HG03196 (cell line): ENCODE measurements around the gene B4GALT5.
A peak's percentile ranks its signal among the peaks of the same experiment; 100 is the strongest.

Experiments
- ATAC-seq: cut with Tn5 transposase; IDR thresholded peaks from one replicate; pipeline ENCODE4 v1.9.1; 2021; ENCODE audit not compliant: unreplicated experiment

B4GALT5 gene

GRCh38 chr20:49610691-49611538 lies 102.8 kb downstream of the B4GALT5 start:
- ATAC-seq = peak; percentile 59

GRCh38 chr20:49608752-49609670 lies 104.7 kb downstream of the B4GALT5 start:
- ATAC-seq = no peak

DNA sequence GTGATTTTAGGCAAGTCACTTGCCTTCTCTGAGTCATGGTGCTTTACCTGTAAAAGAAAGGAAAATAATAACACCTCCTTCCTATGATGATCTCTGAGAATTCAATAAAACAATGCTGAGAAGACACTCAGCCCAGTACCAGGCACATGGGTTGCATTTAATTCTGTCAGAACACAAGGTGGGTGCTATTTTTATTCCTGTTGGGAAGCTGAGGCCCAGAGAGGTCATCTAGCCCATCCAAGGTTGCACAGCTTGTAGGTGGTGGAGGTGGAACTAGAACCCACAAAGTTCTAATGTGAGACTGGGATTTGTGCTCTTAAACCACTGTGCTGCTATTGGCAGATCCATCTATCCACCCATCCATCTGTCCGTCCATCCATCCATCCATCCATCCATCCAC lies 106.1 kb downstream of the B4GALT5 start:
- ATAC-seq = no peak

DNA sequence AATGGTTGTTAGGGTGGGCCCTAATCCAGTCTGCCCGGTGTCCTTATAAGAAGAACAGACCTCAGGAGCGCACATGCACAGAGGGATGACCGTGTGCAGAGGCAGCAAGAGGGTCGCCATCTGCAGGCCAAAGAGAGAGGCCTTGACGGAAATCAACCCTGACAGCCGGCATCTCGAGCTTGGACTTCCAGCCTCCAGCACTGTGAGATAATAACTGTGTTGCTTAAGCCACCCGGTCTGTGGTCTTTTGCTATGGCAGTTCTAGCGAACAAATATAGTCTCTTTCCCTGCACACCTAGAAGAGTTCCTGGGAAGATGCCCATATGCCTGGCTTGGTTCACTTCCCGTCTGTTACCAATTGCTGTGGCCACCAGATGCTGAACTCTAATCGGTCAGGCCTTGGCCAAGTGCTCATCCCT lies 110.5 kb downstream of the B4GALT5 start:
- ATAC-seq = no peak

- ATAC-seq = no peak
These were observed 111.1 kb downstream of the B4GALT5 start for GRCh38 chr20:49602345-49603208.

GRCh38 chr20:49601153-49601924 lies 112.3 kb downstream of the B4GALT5 start:
- ATAC-seq = no peak

- ATAC-seq = no peak
These were observed 113.9 kb downstream of the B4GALT5 start for GRCh38 chr20:49599746-49600113.

DNA sequence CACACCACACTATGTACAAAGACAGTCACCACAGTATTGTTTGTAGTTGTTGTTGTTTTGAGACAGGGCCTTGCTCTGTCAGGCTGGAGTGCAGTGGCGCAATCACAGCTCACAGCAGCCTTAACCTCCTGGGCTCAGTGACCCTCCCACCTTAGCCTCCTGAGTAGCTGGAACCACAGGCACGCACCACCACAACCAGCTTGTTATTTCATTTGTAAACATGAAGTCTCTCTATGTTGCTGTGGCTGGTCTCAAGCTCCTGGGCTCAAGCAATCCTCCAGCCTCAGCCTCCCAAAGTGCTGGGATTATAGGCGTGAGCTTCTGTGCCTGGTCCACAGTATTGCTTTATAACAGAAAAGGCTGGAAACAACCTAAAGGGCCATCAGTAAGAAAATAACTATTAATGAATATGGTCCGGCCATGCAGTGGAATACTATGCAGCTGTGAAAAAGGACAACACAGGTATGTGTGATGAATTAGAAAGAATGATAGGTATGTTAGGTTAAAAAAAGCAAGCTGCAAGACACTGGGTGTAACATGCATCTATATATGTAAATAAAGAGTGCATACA lies 115.8 kb downstream of the B4GALT5 start:
- no peak for ATAC-seq

DNA sequence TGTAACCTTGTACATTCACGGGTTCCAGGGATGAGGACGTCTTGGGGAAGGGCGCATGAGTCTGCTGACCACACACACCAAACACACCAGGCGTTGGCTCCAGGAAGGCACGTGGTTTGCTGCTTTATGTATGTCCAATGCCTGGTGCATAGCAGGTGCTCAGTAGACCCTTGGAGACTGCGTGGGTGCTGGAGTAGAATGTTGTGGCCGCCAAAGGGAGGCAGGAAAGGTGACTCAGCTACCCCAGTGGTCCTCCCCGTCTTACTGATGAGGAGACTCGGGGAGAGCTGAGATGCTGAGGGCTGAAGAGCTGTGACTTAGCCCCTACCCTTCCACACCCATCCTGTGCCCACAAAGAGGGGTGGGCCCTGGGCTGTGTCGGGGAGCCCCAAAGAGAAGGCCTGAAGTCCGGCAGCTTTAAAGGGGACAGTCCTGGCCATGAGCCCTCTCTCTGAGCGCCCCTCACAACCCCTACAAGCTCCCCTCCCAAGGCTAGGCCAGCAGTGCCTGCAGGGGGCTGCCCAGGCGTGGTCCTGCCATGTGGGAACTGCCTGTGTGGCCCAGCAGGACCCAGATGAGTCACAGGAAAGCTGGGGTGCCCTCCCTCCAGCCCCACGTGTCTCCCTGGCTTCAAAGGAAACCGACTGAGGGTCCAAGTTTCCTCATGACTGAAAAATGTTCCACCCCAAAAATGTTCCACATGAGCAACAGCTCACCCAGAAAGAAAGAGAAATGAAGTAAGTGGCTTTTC lies 117.7 kb downstream of the B4GALT5 start:
- no peak for ATAC-seq

DNA sequence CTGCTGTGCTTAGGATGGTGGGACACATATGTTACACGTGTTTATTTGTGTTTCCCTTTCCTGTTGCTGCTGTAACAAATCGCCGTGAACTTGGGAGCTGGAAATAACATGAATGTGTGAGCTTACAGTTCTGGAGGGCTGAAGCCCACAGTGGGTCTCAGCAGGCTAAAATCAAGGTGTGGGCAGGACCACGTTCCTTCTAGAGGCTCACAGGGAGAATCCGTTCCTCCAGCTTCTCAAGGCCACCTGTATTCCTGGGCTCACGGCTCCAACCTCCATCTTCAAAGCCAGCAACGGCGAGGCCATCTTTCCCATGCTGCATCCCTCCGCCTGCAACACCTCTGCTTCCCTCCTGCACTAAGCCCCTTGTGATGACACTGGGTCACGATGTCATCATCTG lies 118.3 kb downstream of the B4GALT5 start:
- ATAC-seq = no peak

DNA sequence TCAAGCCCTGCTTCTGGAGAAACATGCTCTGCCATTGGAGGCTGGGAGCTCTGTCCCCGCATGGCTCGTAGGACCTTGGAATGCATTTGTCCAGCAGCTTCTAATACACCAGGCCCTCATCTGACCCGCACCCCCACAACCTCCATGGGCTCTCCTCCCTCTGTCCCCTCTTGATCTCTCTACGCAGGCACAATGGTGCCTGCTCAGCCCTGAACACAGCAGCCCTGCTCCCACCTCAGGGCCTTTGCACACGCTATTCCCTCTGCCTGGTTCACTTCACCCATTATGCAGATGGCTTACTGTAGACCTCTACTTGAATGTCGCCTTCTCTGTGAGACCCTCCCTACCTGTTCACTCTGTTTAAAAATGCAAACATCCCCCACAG lies 118.8 kb downstream of the B4GALT5 start:
- ATAC-seq = no peak

DNA sequence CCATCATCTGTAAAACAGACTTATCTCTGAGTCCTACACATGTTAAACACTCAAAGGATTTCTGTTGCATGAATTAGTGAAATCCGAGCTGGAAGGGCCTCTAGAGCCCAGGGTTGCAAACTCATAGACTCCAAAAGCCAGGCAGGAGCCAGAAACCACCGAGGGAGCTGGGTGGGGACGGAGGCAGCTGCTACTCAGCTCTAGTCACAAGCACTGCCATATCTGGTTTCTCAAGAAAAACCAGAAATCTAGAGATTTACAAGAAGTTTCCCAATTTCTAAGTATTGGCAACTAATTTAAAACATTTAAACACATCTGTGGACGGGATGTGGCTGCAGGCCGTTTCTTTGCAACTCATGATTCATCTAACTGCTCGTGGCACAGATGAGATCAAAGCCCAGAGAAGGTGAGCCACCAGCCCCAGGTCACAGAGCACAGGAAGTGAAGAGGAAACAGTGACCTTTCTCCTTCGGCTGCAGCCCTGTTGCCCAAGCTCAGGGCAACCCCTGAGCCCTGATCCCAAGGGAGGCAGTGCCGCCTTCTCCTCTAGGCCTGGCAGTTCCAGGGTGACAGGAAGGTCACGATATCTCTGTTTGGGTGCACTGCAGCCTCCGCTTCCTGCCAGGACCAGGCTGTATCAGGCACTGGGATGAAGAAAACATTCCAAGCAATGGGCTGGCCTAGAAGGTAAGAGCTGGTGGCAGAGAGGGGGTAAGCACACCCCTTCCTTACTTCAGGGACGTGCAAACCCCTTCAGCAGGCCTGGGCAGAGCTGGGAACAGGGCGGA lies 119.3 kb downstream of the B4GALT5 start:
- no peak for ATAC-seq

GRCh38 chr20:49593466-49594142 lies 120.1 kb downstream of the B4GALT5 start:
- no peak for ATAC-seq

DNA sequence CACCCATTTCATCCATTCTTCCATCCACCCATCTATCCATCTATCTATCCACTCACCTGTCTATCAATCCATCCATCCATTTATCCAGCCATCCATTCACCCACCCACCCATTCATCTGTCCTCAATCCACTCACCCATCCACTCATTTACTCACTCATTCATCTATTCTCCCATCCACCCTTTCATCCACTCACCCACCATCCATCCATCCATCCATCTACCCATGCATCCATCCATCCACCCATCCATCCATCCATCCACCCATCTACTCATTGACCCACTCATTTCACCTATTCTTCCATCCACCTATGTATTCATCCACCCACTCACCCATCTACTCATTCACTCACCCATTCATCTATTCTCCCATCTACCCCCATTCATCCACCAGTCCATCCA lies 121.6 kb downstream of the B4GALT5 start:
- ATAC-seq = no peak

DNA sequence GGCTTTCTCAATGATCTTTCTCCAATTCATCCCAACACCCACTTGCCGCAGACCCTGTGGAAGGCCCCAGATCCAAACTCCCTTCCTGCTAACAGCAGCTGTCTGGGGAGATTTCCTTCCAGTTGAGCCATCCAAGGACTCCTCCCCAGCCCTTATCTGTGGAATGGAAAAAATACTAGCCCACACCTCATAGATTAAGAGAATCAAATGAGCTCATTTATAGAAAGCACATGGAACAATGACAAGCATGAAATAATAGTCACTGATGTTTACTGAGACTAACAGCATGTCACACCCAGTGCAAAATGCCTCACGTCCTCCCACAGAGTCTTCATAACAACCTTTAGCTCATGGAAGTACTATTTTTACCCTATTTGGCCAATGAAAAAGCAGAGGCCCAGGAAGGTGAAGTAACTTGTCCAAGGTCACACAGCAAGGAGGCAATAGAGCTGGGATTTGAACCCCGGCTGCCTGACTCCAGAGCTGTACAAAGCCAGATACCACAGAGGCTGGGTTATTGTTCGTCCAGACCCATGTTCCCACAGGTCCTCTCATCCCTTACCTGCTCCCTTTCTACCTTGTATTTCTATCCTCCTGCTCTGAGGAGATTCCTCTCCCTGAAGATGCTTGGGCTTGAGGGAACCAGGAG lies 122.3 kb downstream of the B4GALT5 start:
- no peak for ATAC-seq

DNA sequence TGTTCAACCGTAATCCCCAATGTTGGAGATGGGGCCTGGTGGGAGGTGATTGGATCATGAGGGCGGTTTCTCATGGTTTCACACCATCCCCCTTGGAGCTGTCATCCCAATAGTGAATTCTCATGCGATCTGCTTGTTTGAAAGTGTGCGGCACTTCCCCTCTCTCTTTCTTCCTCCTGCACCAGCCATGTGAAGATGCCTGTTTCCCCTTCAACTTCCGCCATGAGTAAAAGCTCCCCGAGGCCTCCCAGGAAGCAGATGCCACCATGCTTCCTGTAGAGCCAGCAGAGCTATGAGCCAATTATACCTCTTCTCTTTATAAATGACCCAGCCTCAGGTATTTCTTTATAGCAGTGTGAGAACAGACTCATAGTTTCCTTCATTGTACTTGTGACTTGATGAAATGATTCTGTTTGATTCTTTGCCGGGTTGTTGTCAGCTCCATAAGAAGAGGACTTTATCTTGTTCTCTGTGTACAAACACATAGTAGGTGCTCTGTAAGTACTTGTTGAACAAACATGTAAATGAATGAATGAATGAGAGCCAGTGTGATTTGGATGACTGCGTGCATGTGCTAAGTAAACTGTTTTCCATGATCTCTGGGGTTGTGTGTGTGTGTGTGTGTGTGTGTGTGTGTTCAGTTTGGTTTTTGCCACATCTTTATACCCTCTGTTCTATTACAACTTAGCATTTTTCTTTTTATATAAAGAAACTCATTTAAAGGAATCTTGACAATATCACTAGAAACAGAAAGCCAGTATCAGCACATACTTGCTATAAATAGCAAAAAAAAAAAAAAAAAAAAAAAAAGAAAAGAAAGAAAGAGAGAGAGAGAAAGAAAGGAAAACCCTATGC lies 123.3 kb downstream of the B4GALT5 start:
- no peak for ATAC-seq

- no peak for ATAC-seq
These were observed 123.9 kb downstream of the B4GALT5 start for GRCh38 chr20:49589747-49590146.
